Activated naive CD4-positive, alpha-beta T cell (primary cell): ENCODE results near the gene ABCA9.

ENCODE experiments used
- DNase-seq, 4 experiments: peaks; one replicate each; lab custom pipeline; 2025; lab: John Stamatoyannopoulos, UW

The ABCA9 gene

GRCh38 chr17:69065113-69065512, 4.4 kb upstream of the ABCA9 start:
- no peak for DNase-seq

GRCh38 chr17:69064476-69064875, 3.7 kb upstream of the ABCA9 start:
- DNase-seq, result no peak

GRCh38 chr17:69064001-69064400, 3.3 kb upstream of the ABCA9 start:
- DNase-seq, result no peak

- no peak for DNase-seq
Measured at GRCh38 chr17:69062860-69063581, 2.3 kb upstream of the ABCA9 start.

- DNase-seq, result no peak
Measured at GRCh38 chr17:69061721-69062556, 1.2 kb upstream of the ABCA9 start.

- no peak for DNase-seq
Measured at GRCh38 chr17:69059458-69060175, 1.1 kb downstream of the ABCA9 start.

- no peak for DNase-seq
Measured at GRCh38 chr17:69058165-69058564, 2.6 kb downstream of the ABCA9 start.

- no peak for DNase-seq
Measured at GRCh38 chr17:69057280-69057679, 3.4 kb downstream of the ABCA9 start.

- no peak for DNase-seq
Measured at GRCh38 chr17:69056179-69056823, 4.4 kb downstream of the ABCA9 start.

GRCh38 chr17:69055334-69055733, 5.4 kb downstream of the ABCA9 start:
- no peak for DNase-seq

GRCh38 chr17:69050999-69051775, 9.5 kb downstream of the ABCA9 start:
- DNase-seq, result no peak

- DNase-seq, result no peak
Measured at GRCh38 chr17:69048634-69049033, 12.1 kb downstream of the ABCA9 start.

- no peak for DNase-seq
Measured at GRCh38 chr17:69047368-69048263, 13.1 kb downstream of the ABCA9 start.

GRCh38 chr17:69046121-69046807, 14.5 kb downstream of the ABCA9 start:
- no peak for DNase-seq

GRCh38 chr17:69045646-69046045, 15.1 kb downstream of the ABCA9 start:
- no peak for DNase-seq

- no peak for DNase-seq
Measured at GRCh38 chr17:69044371-69044770, 16.4 kb downstream of the ABCA9 start.

- no peak for DNase-seq
Measured at GRCh38 chr17:69043098-69043734, 17.5 kb downstream of the ABCA9 start.

- no peak for DNase-seq
Measured at GRCh38 chr17:69042308-69042707, 18.4 kb downstream of the ABCA9 start.

- DNase-seq, result no peak
Measured at GRCh38 chr17:69031839-69032238, 28.9 kb downstream of the ABCA9 start.
